ENCODE results near the gene PPARA.
"Not testable (repeated sequence)": the region's sequence is repeated elsewhere in the genome, so short reads cannot be mapped to it uniquely, and the experiment has no call there.

PPARA gene

DNA sequence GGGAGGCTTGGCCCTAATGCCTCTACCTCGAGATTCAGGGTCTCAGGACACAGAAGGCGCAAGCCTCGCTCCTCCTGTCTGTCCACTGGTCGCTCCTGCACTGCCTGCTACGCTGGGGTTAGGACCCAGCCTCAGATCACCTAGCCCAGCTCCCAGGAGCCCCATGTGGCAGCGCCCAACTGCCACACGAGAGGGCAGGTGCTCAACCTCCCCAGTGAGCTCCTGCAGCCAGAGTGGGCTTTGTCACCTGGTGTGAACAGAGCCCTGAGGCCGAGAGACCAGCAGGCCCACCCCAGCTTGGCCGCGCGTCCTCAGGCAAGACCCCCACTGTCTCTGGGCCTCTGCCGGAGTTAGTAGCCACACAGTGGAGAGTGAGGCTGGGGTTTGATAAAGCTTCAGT lies 21.7 kb upstream of the PPARA start:
- DNase-seq = no peak

DNA sequence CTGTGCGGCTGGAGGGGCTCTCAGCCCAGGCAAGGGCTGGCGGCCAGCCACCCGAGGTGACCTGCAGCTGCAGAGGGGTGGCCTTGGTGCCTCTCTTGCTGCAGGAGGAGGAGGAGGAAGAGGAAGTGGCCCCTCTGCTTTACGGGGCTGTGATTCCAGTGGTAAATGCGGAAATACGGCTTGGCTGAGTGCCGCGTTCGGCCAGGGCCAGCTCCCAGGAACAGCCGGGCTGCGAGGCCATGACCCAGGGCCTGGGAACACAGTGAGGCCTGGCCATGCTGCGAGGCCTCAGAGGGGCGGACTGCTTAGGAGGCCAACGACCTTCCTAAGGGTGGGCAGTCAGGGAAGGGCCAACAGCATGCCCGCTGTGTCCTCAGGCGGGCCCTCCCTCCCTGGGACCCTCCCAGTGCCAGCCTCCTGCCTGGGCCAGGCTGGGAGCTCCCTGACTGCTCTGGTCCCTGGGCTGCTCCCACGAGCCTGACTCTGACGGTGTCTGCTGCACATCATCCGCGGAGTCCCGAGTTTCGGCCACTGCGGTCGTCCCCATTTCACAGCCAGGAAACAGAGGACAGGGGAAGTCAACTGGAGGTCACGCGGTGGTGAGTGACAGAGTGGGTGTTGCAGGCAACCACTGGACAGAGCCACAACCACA lies 20.8 kb upstream of the PPARA start:
- DNase-seq = no peak

DNA sequence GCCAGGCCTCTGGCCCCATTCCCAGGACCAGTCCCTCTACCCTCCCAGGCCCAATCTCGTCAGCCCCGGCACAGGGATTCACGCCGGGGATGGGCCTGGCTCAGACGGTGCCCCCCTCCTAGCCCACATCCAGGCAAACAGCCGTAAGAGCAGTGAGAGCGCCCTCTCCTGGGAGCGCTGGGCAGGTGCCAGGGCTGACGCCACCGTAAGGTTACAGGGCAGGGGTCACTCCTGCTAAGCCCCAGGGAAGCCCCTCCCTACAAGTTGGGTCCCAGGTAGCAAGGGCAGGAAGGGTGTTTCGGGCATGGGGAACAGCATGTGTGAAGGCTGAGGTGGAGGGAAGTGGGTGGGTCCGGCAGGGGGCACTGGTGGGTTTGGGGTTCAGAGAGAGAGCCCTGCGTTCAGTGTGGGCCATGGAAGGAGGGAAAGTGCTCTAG lies 19.2 kb upstream of the PPARA start:
- no peak for DNase-seq

DNA sequence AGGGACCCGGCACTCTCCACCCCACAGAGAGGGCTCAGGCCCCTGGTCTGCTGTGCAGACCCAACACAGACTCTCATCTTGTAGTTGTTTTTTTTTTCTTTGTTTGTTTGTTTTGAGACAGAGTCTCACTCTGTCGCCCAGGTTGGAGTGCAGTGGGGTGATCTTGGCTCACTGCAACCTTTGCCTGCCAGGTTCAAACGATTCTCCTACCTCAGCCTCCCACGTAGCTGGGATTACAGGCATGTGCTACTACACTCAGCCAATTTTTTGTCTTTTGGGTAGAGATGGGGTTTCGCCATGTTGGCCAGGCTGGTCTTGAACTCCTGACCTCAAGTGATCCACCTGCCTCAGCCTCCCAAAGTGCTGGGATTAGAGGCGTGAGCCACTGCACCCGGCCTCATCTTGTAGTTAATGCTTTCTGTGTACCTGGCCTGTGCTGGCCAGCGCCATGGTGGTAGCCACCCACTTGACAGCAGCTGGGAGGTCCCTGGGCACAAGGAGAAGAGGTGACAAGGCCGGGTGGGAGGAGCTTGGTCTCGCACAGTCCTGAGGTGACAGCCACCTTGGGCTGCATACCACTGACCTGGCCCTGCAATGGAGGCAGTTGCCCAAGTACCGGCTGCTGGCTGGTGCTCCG lies 18.0 kb upstream of the PPARA start:
- DNase-seq = not testable (repeated sequence)

DNA sequence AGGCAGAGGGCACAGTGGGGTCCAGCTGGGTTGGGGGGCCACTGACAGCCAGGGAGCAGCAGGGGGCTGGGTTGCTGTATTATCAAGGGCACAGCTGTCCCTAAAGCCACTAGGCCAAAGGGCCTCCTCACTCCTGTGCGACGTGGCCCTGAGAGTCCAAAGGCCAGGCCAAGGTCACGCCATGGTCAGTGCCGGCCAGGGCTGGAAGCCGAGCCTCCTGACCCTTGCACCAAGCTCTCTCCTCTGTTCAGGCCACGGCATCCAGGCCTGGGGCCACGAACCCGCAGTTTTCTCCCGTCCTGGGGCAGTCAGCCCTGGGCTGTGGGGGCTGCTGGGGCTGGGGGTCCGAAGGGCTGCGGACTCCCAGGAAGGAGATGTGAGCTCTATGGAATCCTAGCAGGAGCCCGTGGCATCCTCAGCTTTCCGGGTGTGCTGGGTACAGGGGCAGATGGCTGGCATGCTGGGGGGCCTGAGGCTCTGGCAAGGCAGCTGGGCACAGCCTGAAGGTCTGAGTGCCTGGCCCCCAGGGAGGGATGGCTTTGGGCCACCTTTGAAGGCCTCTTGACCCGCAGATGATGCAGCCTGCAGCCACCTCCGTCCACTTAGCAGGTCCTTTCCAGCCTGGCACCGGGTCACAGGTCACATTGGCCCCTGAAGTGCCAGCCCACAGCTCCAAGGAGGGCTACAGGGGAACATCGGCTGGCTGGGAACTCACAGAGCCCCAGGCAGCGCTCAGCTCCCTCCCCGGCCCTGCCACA lies 17.3 kb upstream of the PPARA start:
- no peak for DNase-seq

DNA sequence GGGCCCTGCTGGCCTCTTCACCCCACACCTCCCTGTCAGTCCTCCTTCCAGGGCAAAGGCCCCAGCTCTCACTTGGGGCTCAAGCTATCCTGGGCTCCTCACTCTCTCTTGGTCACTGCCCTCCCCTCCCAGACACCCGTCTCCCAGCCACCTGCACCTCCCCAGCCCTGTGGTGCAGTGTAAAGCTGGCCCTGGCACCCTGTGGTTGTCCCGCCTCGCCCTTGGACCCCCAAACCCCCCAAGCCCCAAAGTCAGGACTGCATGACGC lies 16.8 kb upstream of the PPARA start:
- DNase-seq = no peak

DNA sequence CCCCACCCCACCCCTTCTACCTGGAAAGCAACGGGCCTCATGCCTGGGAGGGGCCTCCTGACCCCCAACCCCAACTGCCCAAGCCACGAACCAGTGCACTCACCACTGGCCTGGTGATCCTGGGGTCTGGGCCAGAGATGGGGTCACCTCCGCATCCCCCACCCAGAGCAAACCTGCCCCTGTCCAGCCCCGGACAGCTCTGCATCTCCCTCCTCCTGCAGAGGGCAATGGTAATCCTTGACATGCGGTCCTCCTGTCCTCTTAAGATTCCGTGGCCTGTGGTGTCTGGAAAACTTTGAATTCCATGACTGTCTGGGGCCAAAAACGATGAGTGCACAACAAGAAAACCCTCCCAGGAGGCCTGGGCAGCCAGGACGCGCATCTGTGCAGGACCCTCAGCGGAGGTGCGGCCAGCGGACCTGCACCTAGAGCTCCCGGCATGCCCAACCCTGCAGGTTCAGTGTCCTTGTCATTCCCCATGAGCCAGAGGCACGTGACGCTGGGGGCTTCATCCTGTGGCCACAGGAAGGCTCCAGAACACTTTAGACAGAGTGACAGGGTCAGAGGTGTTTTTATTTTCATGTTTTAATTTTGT lies 16.1 kb upstream of the PPARA start:
- no peak for DNase-seq

DNA sequence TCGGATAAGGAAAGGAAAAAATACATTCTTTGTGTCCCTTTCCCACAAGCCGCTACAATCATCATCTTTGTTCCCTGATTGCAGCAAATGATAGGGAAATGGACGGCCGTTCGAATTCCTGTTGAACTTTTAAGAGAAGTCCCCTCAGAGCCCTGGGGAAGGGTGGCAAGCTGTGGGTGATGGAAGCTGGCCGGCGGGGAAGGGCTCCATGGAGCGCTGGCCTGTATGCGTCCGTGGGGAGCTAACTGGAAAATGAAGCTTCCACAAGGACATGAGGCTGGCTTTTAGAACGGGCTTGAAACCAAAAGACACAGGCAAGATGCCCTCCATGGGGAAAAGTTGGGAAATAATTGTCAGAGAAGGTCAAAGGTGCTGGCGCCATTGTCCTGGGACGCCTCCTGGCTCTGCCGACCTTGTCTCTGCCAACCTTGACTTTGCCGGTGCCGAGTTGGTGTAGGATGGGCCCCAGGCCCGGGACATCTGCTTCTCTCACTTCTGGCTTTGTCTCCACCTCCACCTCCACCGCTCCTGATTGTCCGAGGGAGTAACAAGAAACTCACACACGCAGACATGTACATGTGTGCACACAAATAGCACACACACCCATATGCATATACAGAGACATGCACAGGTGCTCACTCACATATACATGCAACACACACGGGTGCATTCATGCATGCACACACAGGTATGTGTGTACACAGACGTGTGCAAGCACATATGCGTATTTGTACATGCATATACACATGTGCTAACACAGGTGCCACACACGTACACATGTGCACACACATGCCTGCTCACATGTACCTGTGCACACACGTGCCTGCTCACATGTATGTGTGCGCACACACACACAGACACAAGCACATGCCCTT lies 14.5 kb upstream of the PPARA start:
- no peak for DNase-seq

DNA sequence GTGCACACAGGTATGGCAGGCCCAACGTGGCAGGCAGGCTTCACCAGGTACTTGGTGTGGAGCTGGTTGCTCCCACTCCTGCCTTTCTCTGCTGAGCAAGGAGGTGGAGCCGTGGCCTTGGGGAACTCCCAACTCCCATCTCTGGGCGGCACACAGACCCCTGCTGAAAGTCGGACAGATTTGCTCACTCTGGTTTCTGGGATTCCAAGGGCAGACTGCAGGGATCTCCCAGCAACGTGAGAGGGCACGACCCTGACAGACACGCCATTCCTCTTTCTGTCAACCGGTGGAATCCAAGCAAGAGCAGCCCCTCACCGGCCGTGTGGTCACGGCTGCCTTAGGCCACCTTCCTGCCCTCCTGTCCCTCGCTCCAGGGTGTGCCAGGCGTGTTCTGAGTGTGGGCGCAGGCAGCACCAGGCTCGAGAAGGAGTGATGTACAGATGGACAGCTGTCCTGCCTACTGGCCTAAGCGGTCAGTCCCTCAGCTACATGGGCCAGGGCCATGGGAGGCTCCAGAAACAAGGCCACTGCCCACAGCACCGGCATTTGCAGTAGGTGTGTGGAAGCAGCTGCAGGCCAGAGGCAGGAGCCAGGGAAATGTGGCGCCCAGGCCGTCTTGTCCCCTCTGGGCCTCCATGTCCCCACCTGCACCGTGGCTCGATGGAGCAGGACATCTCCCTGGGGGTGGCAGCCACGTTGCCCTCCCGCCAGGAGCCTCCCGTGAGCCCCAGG lies 13.7 kb upstream of the PPARA start:
- no peak for DNase-seq

DNA sequence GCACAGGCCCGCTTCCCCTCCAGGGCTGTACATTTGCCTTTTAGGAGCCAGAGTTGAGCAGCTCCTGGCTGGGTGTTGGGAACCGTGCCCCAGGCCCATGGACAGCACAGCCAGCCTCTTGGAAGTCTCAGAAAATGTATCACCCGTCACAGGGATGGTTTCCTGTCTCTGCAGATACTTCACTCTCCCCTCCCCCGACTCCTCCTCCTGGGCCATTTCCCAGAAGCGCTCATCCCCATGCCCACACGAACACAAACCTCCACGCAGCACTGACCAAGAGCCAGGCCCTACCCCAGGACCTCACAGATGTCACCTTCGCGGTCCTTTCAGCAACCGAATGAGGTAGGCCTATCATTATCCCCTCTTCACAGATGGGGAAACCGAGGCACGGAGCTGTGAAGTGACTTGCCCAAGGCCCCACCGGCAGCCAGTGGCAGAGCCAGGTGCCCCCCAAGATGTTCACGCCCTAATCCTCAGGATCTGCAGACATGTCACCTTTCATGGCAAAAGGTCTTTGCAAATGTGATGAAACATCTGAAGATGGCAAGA lies 13.0 kb upstream of the PPARA start:
- DNase-seq = no peak

DNA sequence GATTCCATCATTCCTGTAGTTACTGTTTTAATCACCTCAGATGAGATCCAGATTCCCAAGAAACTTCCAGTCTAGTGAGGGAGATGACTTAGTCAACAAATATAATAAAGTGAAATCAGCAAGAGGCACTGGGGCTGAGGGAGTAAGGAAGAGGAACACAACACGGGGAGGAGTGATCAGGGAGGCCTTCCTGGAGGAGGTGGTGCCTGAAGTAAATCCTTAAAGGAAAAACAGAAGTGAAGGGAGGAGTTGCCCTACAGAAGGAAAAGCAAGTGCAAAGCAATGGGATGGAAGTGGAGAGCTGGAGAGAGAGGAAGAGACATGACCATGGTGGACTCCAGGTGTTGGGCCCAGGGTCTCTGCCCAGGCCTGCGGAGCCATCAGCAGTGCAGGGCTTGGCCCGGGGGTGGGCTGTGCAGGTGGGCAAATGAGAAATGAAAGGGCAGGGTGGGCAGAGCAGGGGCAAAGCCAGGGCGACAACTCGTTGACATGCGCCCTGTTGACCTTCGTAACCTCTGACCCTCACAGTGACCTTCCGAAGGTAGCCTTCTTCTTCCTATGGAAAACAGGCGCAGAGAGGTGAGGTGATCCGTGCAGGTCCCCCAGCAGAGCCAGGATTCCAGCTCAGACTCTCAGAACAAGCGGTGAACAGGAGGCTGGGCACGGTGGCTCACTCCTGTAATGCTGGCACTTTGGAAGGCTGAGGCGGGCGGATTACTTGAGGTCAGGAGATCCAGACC lies 12.1 kb upstream of the PPARA start:
- DNase-seq = no peak

DNA sequence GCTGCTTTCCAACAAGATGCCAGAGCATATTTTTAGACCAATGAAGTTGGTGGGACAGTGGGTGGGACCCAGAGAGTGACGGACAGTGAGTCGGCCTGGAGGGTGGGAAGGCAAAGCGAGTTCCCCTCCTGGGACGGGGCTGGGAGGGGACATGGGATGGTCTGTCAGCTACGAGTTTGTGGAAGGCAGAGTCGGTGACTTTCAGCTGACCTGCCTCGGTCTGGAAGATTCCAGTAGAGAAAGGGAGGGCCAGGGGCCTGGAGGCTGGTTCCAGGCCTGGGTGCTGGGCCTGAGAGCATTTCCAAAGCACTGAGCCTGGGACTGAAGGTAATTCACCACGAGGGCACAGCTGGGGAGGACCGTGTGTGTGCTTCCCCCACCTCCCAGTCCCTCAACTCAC lies 10.9 kb upstream of the PPARA start:
- not testable (repeated sequence) for DNase-seq

DNA sequence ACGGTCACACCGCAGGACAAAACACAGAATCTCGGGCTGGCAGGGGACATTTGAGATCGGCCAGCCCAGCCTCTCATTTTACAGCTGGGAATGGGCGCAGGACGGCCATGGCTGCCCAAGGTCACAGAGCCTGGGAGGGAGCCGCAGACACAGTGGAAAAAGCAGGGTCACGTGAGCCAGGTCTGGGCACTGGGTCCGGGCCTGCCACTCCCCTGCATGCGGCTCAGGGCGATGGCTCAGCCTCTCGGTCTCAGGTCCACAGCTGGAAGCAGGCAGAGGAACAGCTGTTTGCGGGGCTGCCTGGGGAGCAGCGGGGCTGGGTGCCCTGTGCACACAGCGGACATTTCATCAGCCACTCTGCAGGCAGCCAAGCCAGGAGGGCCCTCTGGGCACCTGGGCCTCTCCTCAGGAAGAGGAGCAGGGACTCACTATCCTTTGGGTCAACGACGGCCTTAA lies 10.4 kb upstream of the PPARA start:
- no peak for DNase-seq

DNA sequence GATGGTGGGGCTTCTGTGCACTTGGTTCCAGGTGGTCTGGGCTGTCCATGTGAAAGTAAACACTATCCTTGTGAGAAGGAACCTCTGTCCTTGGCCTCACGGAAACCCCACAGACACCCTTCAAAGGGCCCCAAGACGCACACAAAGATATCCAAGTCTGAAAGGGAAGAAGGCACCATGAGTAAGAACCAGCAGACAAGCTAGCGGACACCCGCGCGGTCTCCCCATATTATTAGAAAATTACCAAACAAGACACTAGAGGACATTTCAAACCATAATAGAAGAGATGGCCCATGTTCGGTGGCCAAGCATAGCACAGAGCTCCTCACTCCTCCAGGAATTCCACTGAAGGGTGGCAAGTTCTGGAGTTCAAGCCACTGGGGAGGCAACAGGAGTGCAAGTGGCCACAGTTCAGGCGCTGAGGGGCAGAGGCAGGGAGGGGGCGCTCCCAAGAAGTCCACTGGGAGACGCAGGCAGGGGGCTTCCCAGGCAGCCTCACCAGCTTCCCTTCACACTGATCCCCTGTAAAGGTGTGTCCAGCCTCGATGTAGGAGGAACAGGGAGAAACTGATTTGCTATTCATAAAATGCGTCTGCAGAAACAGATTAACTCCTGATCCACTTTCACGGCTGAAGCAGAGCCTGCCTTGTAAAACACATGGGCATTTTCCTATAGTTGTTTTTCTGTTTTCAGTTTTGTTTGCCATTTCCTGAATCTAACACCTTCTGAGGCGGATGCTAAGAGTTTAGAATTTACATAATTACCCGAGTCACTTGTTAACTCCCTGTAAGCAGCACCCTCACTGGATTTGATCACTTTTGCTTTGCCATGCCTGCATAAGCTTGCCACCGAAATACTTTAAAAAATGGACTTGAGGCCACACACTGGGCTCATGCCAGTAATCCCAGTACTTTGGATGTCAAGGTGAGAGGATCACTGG lies 9.1 kb upstream of the PPARA start:
- DNase-seq = no peak

DNA sequence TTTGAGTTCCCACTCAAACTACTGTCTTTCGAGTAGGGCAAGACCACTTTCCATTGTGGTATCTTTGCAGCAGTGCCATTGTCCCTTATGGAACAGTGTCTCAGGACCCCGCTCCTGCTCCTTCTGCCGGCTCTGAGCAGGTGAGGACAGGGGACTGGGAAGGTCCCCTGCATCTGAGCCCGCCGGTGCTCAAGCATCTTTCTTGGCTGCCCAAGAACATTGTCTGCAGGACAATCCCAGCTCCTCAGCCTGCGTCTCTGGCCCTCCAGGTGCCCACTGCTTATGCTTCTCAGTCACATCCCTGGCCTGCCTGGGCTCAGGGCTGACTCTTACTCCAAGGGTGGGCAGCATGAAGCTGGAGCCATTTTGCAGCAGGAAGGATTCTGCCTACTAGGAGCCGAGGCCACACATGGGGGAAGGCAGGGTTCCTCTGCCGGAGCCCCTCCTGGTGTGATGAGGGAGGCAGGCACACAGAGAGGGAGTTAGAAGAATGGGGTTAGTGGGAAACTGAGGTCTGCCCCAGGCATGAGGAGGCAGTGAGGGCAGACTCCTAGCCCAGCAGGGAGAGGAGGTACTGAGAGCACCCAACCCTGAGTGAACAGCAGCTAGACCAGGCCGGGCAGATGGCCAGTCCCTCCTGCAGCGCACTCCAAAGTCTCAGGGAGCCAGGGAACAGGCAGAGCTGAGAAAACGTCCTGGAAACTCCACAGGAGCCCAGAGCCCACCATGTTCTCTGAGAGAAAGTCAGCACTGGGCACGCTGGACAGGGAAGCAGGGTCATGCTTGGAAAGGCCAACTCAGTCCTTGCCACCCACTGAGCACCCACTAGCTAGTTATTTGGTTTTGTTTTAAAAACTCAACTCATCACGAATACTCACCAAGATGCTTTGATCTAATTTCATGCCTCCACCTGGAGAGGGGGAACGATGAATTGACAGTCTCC lies 7.5 kb upstream of the PPARA start:
- DNase-seq = no peak

DNA sequence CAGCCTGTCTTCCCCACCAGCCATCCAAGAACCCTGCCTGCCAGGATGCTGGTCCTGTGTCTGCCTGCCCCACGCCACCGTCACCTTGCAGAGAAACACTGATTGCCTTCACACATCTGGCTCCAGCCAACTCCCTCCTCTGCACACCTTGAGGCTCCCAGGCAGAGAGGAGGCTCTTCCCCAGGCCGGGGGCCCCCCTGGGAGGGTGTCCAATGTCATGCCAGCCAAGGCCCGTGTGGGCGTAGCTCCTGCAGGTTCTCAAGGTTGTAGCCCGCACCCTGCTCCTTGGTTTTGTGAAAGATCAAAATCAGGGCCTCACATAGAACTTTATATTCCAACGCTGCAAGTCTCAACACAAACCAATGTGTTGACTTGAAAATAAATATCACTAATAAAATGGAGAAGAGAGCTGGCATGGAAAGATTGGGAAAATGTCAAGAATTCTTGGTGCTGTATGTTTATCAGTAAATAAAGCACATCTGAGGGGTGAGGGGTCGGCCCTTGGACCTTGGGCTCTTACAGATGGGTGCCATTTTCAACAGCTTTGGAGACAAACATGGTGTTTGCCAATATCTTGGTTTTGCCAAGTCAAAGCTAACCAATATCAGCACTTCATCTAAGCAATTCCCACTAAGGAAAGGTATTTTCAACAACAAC lies 6.7 kb upstream of the PPARA start:
- DNase-seq = no peak

DNA sequence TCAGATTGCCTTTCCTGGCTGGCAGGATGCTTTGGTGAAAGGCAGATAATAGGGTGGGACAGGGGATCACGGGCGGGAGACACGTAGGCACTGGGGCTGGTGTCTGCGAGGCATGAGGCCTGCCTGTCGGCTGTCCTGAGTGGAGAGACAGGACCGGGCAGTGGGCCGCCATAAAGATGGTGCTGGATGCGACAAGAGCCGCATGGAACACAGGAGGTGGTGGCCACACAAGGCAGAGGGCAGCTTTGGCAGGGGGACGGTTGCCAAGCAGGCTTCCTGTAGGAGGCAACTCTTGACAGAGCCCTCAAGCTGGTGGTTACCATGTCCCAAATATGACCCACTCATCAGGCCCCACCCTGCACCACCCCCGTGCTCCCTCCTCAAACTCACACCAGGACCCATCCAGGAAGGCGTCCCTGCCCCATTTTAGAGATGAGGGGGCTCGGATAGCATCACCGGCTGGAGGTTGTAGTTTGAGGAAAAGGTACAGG lies 4.9 kb upstream of the PPARA start:
- no peak for DNase-seq

DNA sequence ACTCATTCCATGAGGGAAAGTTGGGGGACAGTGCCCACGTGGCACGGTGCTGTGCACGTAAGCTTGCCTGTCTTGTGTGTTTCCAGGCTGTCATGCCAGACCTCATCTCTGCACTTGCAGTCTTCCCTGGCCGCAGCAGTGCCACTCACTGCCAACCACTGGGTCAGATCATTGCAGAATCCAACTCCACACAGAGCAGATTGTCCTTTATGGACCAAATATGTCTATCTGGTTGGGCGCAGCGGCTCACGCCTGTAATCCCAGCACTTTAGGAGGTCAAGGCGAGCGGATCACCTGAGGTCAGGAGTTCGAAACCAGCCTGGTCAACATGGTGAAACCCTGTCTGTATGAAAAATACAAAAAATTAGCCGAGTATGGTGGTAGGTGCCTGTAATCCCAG lies 4.4 kb upstream of the PPARA start:
- no peak for DNase-seq

All from CD4-positive, alpha-beta T cell treated with Interleukin-6 for 4 hours (primary cell).